HepG2 (cell line): ENCODE data around the gene WDR7. TPM values are rescaled to one million over a fixed set of nuclear protein-coding genes. Genes with fewer than 3 reads are reported as not detected.

Experiments
- BCLAF1 ChIP-seq: fragments of 450-650 bp; IDR thresholded peaks from 2 replicates; pipeline ENCODE4 v1.6.1; 2017; ENCODE audit warnings: mild to moderate bottlenecking
- CBX1 ChIP-seq: IDR thresholded peaks from one replicate; pipeline ENCODE4 v1.6.1; 2016; ENCODE audit warnings: antibody characterized with exemption, low read depth
- HDAC2 ChIP-seq: sonication (generic); formaldehyde crosslinking; IDR thresholded peaks from 2 replicates; pipeline ENCODE4 v1.4.0; 2020; ENCODE audit warnings: missing genetic modification reagents
- HIC2 ChIP-seq: sonication (generic); formaldehyde crosslinking; IDR thresholded peaks from 2 replicates; pipeline ENCODE4 v1.9.0; 2022; ENCODE audit warnings: low read depth, missing genetic modification reagents
- KIAA2018 ChIP-seq: sonication (generic); formaldehyde crosslinking; IDR thresholded peaks from 2 replicates; pipeline ENCODE4 v1.5.0; 2020; ENCODE audit warnings: mild to moderate bottlenecking, missing genetic modification reagents, borderline replicate concordance
- NFIC ChIP-seq: IDR thresholded peaks from 2 replicates; pipeline ENCODE4 v1.6.1; 2012; ENCODE audit warnings: mild to moderate bottlenecking, low read length, inconsistent platforms
- ZFX ChIP-seq: sonication (generic); formaldehyde crosslinking; IDR thresholded peaks from 2 replicates; pipeline ENCODE4 v1.4.0; 2020; ENCODE audit warnings: mild to moderate bottlenecking, low read depth, missing genetic modification reagents, moderate library complexity
- ZNF17 ChIP-seq: sonication (generic); formaldehyde crosslinking; IDR thresholded peaks from 2 replicates; pipeline ENCODE4 v1.5.0; 2020; ENCODE audit warnings: mild to moderate bottlenecking, missing genetic modification reagents
- polyA plus RNA-seq, 8 experiments: library from polyadenylated mRNA; depleted of rRNA in 3 of 8; stranded (reverse) in 7 of 8; unstranded in 1 of 8; fragments of >200 nt; fragmentation: Illumina TruSeq in 4 of 8; extraction: Trizol in 4 of 8; gene quantifications; 2 replicates each; pipeline versions ENCODE4 v1.2.1 to v1.2.3, GENCODE V29; 2011 to 2016; ENCODE audit warnings: low read depth in 4 of 8, missing spikeins in 1 of 8, mixed read lengths in 1 of 8; ENCODE audit not compliant: insufficient read depth in 1 of 8
- total RNA-seq, 5 experiments: library from RNA; depleted of rRNA; stranded (reverse); fragments of >200 nt; fragmentation: Illumina TruSeq; extraction: Trizol; gene quantifications; 2 replicates each; pipeline ENCODE4 v1.2.3, GENCODE V29; 2016; ENCODE audit warnings: low read depth in 1 of 5

The WDR7 gene
- total and polyA plus RNA-seq, 2 of the 13 experiments (the other 11 are each of a cell fraction or from before 2014, with no cell fraction given): 2.0 to 7.8 TPM

GRCh38 chr18:56723706-56724105, 72.5 kb downstream of the WDR7 start (continued):
- TF ChIP-seq HIC2 (no peak), CBX1 (no peak), BCLAF1 (no peak), NFIC (no peak), HDAC2 (CRISPR knock-in tag) (no peak), KIAA2018 (CRISPR knock-in tag) (no peak), ZNF17 (CRISPR knock-in tag) (no peak), ZFX (no peak)
